ENCODE measurements around the gene TMEM52. TPM values are rescaled to one million over a fixed set of nuclear protein-coding genes. Genes with fewer than 3 reads are reported as not detected.

Gene TMEM52
- total RNA-seq, 1 experiment from 2014 or later: 4.1 TPM

GRCh38 chr1:1877865-1878436 is 41.1 kb downstream of the TMEM52 start:
- peaks cover 26% of the 10 kb centered on the region for H3K36me3 ChIP-seq (ENCODE audit: insufficient read depth, low read length, poor library complexity, severe bottlenecking)
- intact Hi-C loops (cut with micrococcal nuclease; ENCODE audit: unreplicated experiment): no loop called here
- ChIA-PET CTCF (no interaction called here), POLR2A (ENCODE audit: low non-redundant PET) (no interaction called here)
- no peak overlapping the region for H3K4me3 ChIP-seq (ENCODE audit: low read depth, low read length, poor library complexity, severe bottlenecking)
- no peak overlapping the region for H3K27ac ChIP-seq (ENCODE audit: low read depth, low read length, poor library complexity, severe bottlenecking)
- H3K4me1 ChIP-seq (ENCODE audit: insufficient read depth, low read length, poor library complexity, severe bottlenecking): no peaks in the 10 kb centered on the region
- H3K27me3 ChIP-seq (replicated peaks; ENCODE audit: insufficient read depth, low read depth, low read length, poor library complexity): no peaks in the 10 kb centered on the region
- no peak for DNase-seq (ENCODE audit: low spot score)
- no peaks in the 10 kb centered on the region for H3K9me3 ChIP-seq (ENCODE audit: low read depth, low read length, poor library complexity, severe bottlenecking)
- TF ChIP-seq EZH2 (IDR thresholded peaks at IDR 0.05; ENCODE audit: borderline replicate concordance, low read depth, low read length, poor library complexity, severe bottlenecking): no peak
- TF ChIP-seq, protein P1, sequence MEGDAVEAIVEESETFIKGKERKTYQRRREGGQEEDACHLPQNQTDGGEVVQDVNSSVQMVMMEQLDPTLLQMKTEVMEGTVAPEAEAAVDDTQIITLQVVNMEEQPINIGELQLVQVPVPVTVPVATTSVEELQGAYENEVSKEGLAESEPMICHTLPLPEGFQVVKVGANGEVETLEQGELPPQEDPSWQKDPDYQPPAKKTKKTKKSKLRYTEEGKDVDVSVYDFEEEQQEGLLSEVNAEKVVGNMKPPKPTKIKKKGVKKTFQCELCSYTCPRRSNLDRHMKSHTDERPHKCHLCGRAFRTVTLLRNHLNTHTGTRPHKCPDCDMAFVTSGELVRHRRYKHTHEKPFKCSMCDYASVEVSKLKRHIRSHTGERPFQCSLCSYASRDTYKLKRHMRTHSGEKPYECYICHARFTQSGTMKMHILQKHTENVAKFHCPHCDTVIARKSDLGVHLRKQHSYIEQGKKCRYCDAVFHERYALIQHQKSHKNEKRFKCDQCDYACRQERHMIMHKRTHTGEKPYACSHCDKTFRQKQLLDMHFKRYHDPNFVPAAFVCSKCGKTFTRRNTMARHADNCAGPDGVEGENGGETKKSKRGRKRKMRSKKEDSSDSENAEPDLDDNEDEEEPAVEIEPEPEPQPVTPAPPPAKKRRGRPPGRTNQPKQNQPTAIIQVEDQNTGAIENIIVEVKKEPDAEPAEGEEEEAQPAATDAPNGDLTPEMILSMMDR (conservative IDR thresholded peaks at IDR 0.05; ENCODE audit: low read depth, low read length): no peak
- BruUV-seq (replicated peaks): no TSS peak

- no peak for DNase-seq (ENCODE audit: low spot score)
- H3K27ac ChIP-seq (ENCODE audit: low read depth, low read length, poor library complexity, severe bottlenecking): no peak overlapping the region
- POLR2A ChIA-PET (ENCODE audit: low non-redundant PET): no interaction called here
- H3K27me3 ChIP-seq (replicated peaks; ENCODE audit: insufficient read depth, low read depth, low read length, poor library complexity): no peaks in the 10 kb centered on the region
- CTCF ChIA-PET: no interaction called here
- no peak overlapping the region for H3K4me3 ChIP-seq (ENCODE audit: low read depth, low read length, poor library complexity, severe bottlenecking)
- intact Hi-C loops (cut with micrococcal nuclease; ENCODE audit: unreplicated experiment): no loop called here
- BruUV-seq (replicated peaks): no TSS peak
- TF ChIP-seq EZH2 (IDR thresholded peaks at IDR 0.05; ENCODE audit: borderline replicate concordance, low read depth, low read length, poor library complexity, severe bottlenecking): no peak
- TF ChIP-seq, protein P1 (conservative IDR thresholded peaks at IDR 0.05; ENCODE audit: low read depth, low read length): no peak
- peaks cover 26% of the 10 kb centered on the region for H3K36me3 ChIP-seq (ENCODE audit: insufficient read depth, low read length, poor library complexity, severe bottlenecking)
- no peaks in the 10 kb centered on the region for H3K9me3 ChIP-seq (ENCODE audit: low read depth, low read length, poor library complexity, severe bottlenecking)
- H3K4me1 ChIP-seq (ENCODE audit: insufficient read depth, low read length, poor library complexity, severe bottlenecking): no peaks in the 10 kb centered on the region
Observed at GRCh38 chr1:1876335-1876930, 42.6 kb downstream of the TMEM52 start.

DNA sequence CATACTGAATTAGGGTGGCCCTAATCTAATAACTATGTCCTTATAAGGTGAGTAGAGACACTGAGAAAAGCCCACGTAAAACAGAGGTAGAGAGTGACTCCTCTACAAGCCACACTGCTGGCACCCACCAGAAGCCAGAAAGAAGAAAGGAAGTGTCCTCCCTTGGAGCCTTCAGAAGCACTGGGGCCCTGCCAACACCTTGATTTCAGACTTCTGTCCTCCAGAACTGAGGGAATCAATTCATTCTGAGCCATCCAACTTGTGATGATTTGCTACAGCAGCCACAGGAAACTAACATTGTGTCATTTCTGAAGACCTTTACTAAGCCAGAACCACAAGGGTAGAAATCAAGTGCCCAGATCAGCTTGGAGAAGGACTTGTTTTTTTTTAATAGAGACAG is 43.1 kb downstream of the TMEM52 start:
- ChIA-PET POLR2A (ENCODE audit: low non-redundant PET) (interaction anchor here (0.6 kb wide), 1 partner anchor 25 kb away, joined by 6 read pairs; no protein-coding TSS in a partner anchor), CTCF (no interaction called here)
- no peak overlapping the region for H3K27ac ChIP-seq (ENCODE audit: low read depth, low read length, poor library complexity, severe bottlenecking)
- no peaks in the 10 kb centered on the region for H3K9me3 ChIP-seq (ENCODE audit: low read depth, low read length, poor library complexity, severe bottlenecking)
- intact Hi-C loops (cut with micrococcal nuclease; ENCODE audit: unreplicated experiment): no loop called here
- no TSS peak for BruUV-seq (replicated peaks)
- peaks cover 26% of the 10 kb centered on the region for H3K36me3 ChIP-seq (ENCODE audit: insufficient read depth, low read length, poor library complexity, severe bottlenecking)
- TF ChIP-seq, protein P1 (conservative IDR thresholded peaks at IDR 0.05; ENCODE audit: low read depth, low read length): no peak
- TF ChIP-seq EZH2 (IDR thresholded peaks at IDR 0.05; ENCODE audit: borderline replicate concordance, low read depth, low read length, poor library complexity, severe bottlenecking): no peak
- no peaks in the 10 kb centered on the region for H3K27me3 ChIP-seq (replicated peaks; ENCODE audit: insufficient read depth, low read depth, low read length, poor library complexity)
- no peak overlapping the region for H3K4me3 ChIP-seq (ENCODE audit: low read depth, low read length, poor library complexity, severe bottlenecking)
- DNase-seq (ENCODE audit: low spot score): no peak
- H3K4me1 ChIP-seq (ENCODE audit: insufficient read depth, low read length, poor library complexity, severe bottlenecking): no peaks in the 10 kb centered on the region

Measured in A673 (cell line).